ENCODE measurements around the gene ANKIB1. TPM values are rescaled to one million over a fixed set of nuclear protein-coding genes. Genes with fewer than 3 reads are reported as not detected.

The ANKIB1 gene
- total RNA-seq, 1 donor from 2014 or later: 52.1 TPM

GRCh38 chr7:92325858-92326257, 80.1 kb downstream of the ANKIB1 start:
- H3K27ac ChIP-seq: no peak overlapping the region
- no peaks in the 10 kb centered on the region for H3K27me3 Mint-ChIP-seq (ENCODE audit: insufficient read depth, low read depth)

GRCh38 chr7:92330835-92331438, 85.2 kb downstream of the ANKIB1 start:
- Histone ChIP-seq H3K27ac (no peak overlapping the region), H3K4me1 (no peaks in the 10 kb centered on the region), H4K20me1 (ENCODE audit: low read depth) (no peaks in the 10 kb centered on the region), H3F3A (ENCODE audit: low read depth) (peaks cover 4% of the 10 kb centered on the region), H3K9me3 (ENCODE audit: low read depth) (no peaks in the 10 kb centered on the region), H3K9ac (no peak overlapping the region), H3K4me2 (no peak overlapping the region), H3K79me2 (ENCODE audit: low read depth) (no peaks in the 10 kb centered on the region), H3K27me3 (no peaks in the 10 kb centered on the region), H3K4me3 (no peak overlapping the region), H2AFZ (replicated peaks) (no peak overlapping the region), H3K36me3 (peaks cover 17% of the 10 kb centered on the region)
- Mint-ChIP-seq H3K4me3 (no peak overlapping the region), H3K4me1 (no peaks in the 10 kb centered on the region), H3K27ac (no peak overlapping the region), H3K9me3 (no peaks in the 10 kb centered on the region), H3K36me3 (peaks cover 16% of the 10 kb centered on the region), H3K27me3 (ENCODE audit: insufficient read depth, low read depth) (no peaks in the 10 kb centered on the region)
- DNase-seq (ENCODE audit: low spot score): no peak
- TF ChIP-seq EZH2 (IDR thresholded peaks at IDR 0.05) (no peak), EZH2phosphoT487 (IDR thresholded peaks at IDR 0.05) (no peak)
- TF ChIP-seq, protein P1, sequence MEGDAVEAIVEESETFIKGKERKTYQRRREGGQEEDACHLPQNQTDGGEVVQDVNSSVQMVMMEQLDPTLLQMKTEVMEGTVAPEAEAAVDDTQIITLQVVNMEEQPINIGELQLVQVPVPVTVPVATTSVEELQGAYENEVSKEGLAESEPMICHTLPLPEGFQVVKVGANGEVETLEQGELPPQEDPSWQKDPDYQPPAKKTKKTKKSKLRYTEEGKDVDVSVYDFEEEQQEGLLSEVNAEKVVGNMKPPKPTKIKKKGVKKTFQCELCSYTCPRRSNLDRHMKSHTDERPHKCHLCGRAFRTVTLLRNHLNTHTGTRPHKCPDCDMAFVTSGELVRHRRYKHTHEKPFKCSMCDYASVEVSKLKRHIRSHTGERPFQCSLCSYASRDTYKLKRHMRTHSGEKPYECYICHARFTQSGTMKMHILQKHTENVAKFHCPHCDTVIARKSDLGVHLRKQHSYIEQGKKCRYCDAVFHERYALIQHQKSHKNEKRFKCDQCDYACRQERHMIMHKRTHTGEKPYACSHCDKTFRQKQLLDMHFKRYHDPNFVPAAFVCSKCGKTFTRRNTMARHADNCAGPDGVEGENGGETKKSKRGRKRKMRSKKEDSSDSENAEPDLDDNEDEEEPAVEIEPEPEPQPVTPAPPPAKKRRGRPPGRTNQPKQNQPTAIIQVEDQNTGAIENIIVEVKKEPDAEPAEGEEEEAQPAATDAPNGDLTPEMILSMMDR (IDR thresholded peaks at IDR 0.05): no peak

More at GRCh38 chr7:92325858-92326257, 80.1 kb downstream of the ANKIB1 start:
- no peaks in the 10 kb centered on the region for H3K9me3 Mint-ChIP-seq
- peaks cover 8% of the 10 kb centered on the region for H3K36me3 ChIP-seq
- TF ChIP-seq EZH2phosphoT487 (IDR thresholded peaks at IDR 0.05) (no peak), EZH2 (IDR thresholded peaks at IDR 0.05) (no peak)
- TF ChIP-seq, protein P1 (IDR thresholded peaks at IDR 0.05): no peak
- no peak overlapping the region for H3K27ac Mint-ChIP-seq
- H3K9ac ChIP-seq: no peak overlapping the region
- H3F3A ChIP-seq (ENCODE audit: low read depth): no peaks in the 10 kb centered on the region
- H3K36me3 Mint-ChIP-seq: peaks cover 4% of the 10 kb centered on the region
- H3K4me3 ChIP-seq: no peak overlapping the region
- no peak overlapping the region for H3K4me2 ChIP-seq
- no peaks in the 10 kb centered on the region for H4K20me1 ChIP-seq (ENCODE audit: low read depth)
- H3K27me3 ChIP-seq: no peaks in the 10 kb centered on the region
- H3K79me2 ChIP-seq (ENCODE audit: low read depth): no peaks in the 10 kb centered on the region
- H3K4me1 Mint-ChIP-seq: no peaks in the 10 kb centered on the region
- no peaks in the 10 kb centered on the region for H3K9me3 ChIP-seq (ENCODE audit: low read depth)
- DNase-seq (ENCODE audit: low spot score): no peak
- H3K4me3 Mint-ChIP-seq: no peak overlapping the region
- no peak overlapping the region for H2AFZ ChIP-seq (replicated peaks)
- no peaks in the 10 kb centered on the region for H3K4me1 ChIP-seq

DNA sequence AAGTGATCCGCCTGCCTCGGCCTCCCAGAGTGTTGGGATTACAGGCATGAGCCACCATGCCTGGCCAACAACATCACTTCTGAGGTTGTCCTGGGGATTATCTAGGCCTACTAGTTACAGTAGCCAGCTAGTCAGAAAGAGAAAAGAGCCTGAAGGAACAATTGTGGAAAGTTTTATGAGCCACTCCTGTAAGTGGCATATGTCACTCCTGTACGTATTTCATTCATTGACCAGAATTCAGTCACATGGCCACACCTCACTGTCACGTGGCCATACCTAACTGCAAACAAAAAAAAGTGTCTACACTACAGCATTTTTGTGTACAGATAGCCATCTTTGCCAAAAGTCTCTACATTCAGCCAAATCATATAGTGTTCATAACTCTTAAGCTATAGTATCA, 85.7 kb downstream of the ANKIB1 start:
- Histone ChIP-seq H3K9me3 (ENCODE audit: low read depth) (no peaks in the 10 kb centered on the region), H3K4me1 (no peaks in the 10 kb centered on the region), H3K27ac (no peak overlapping the region), H3K79me2 (ENCODE audit: low read depth) (no peaks in the 10 kb centered on the region), H3K9ac (no peak overlapping the region), H2AFZ (replicated peaks) (no peak overlapping the region), H3K4me3 (no peak overlapping the region), H4K20me1 (ENCODE audit: low read depth) (no peaks in the 10 kb centered on the region), H3K27me3 (no peaks in the 10 kb centered on the region), H3F3A (ENCODE audit: low read depth) (peaks cover 4% of the 10 kb centered on the region), H3K4me2 (no peak overlapping the region), H3K36me3 (peaks cover 18% of the 10 kb centered on the region)
- Mint-ChIP-seq H3K36me3 (peaks cover 17% of the 10 kb centered on the region), H3K4me3 (no peak overlapping the region), H3K4me1 (no peaks in the 10 kb centered on the region), H3K27me3 (ENCODE audit: insufficient read depth, low read depth) (no peaks in the 10 kb centered on the region), H3K9me3 (no peaks in the 10 kb centered on the region), H3K27ac (no peak overlapping the region)
- TF ChIP-seq EZH2phosphoT487 (IDR thresholded peaks at IDR 0.05) (no peak), EZH2 (IDR thresholded peaks at IDR 0.05) (no peak)
- TF ChIP-seq, protein P1 (IDR thresholded peaks at IDR 0.05): no peak
- no peak for DNase-seq (ENCODE audit: low spot score)

Data from neural progenitor cell (in vitro differentiated cells).